ENCODE results near the gene SDR42E1.

GRCh38 chr16:82051656-82052055 is 40.4 kb upstream of the SDR42E1 start:
- TF ChIP-seq, protein P1, sequence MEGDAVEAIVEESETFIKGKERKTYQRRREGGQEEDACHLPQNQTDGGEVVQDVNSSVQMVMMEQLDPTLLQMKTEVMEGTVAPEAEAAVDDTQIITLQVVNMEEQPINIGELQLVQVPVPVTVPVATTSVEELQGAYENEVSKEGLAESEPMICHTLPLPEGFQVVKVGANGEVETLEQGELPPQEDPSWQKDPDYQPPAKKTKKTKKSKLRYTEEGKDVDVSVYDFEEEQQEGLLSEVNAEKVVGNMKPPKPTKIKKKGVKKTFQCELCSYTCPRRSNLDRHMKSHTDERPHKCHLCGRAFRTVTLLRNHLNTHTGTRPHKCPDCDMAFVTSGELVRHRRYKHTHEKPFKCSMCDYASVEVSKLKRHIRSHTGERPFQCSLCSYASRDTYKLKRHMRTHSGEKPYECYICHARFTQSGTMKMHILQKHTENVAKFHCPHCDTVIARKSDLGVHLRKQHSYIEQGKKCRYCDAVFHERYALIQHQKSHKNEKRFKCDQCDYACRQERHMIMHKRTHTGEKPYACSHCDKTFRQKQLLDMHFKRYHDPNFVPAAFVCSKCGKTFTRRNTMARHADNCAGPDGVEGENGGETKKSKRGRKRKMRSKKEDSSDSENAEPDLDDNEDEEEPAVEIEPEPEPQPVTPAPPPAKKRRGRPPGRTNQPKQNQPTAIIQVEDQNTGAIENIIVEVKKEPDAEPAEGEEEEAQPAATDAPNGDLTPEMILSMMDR (conservative IDR thresholded peaks at IDR 0.05; ENCODE audit: low read depth, low read length): no peak
- TF ChIP-seq SMC3 (IDR thresholded peaks at IDR 0.05; ENCODE audit: low read depth, low read length) (no peak), POLR2A (IDR thresholded peaks at IDR 0.05; ENCODE audit: low read depth, low read length) (no peak), USF2 (IDR thresholded peaks at IDR 0.05; ENCODE audit: low read depth, low read length) (no peak), RAD21 (IDR thresholded peaks at IDR 0.05; ENCODE audit: low read length) (no peak), NFE2L2 (IDR thresholded peaks at IDR 0.05; ENCODE audit: low read depth, low read length) (no peak), CEBPB (IDR thresholded peaks at IDR 0.05; ENCODE audit: low read depth, low read length) (no peak), MAZ (IDR thresholded peaks at IDR 0.05; ENCODE audit: borderline replicate concordance, low read depth, low read length) (no peak), FOS (IDR thresholded peaks at IDR 0.05; ENCODE audit: low read depth, low read length) (no peak), BHLHE40 (IDR thresholded peaks at IDR 0.05; ENCODE audit: low read depth, low read length) (no peak)
- TF ChIP-seq, protein P2, sequence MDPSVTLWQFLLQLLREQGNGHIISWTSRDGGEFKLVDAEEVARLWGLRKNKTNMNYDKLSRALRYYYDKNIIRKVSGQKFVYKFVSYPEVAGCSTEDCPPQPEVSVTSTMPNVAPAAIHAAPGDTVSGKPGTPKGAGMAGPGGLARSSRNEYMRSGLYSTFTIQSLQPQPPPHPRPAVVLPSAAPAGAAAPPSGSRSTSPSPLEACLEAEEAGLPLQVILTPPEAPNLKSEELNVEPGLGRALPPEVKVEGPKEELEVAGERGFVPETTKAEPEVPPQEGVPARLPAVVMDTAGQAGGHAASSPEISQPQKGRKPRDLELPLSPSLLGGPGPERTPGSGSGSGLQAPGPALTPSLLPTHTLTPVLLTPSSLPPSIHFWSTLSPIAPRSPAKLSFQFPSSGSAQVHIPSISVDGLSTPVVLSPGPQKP (IDR thresholded peaks at IDR 0.05; ENCODE audit: borderline replicate concordance, low read depth, low read length): no peak
